MG63 (cell line): ENCODE data around the gene ISCA2. TPM values are rescaled to one million over a fixed set of nuclear protein-coding genes. Genes with fewer than 3 reads are reported as not detected.

Experiments used
- DNase-seq: peaks from one replicate; pipeline ENCODE4 v3.0.0-alpha.2; 2020
- H3K27me3 ChIP-seq: fragments of 250-450 bp; sonication (Bioruptor Pico); 2 replicates; pipeline ENCODE4 v1.5.1; 2020; ENCODE audit warnings: mild to moderate bottlenecking, moderate library complexity
- H3K36me3 ChIP-seq: fragments of 250-450 bp; sonication (Bioruptor Pico); 2 replicates; pipeline ENCODE4 v1.5.1; 2020; ENCODE audit warnings: mild to moderate bottlenecking, moderate library complexity
- H3K4me3 ChIP-seq: fragments of 250-450 bp; sonication (Bioruptor Pico); 2 replicates; pipeline ENCODE4 v1.5.1; 2020; ENCODE audit warnings: mild to moderate bottlenecking, moderate library complexity
- H3K9me3 ChIP-seq: fragments of 250-450 bp; sonication (Bioruptor Pico); 2 replicates; pipeline ENCODE4 v1.5.1; 2020; ENCODE audit warnings: mild to moderate bottlenecking, moderate library complexity
- total RNA-seq: library from RNA; depleted of rRNA; stranded (reverse); fragments of >200 nt; shearing (Covaris generic); gene quantifications from 2 replicates; pipeline ENCODE4 v1.2.3, GENCODE V29; 2014; ENCODE audit warnings: low replicate concordance

Gene ISCA2
- total RNA-seq, 1 experiment from 2014 or later = 12.7 TPM

- DNase-seq = no peak
Measured at GRCh38 chr14:74515891-74516412, 22.4 kb downstream of the ISCA2 start.

GRCh38 chr14:74516451-74517160 is 23.0 kb downstream of the ISCA2 start:
- H3K36me3 ChIP-seq = no peaks in the 10 kb centered on the region
- H3K9me3 ChIP-seq = no peaks in the 10 kb centered on the region
- no peak overlapping the region for H3K4me3 ChIP-seq
- no peaks in the 10 kb centered on the region for H3K27me3 ChIP-seq
- peak; percentile 44 for DNase-seq

More at GRCh38 chr14:74515891-74516412, 22.4 kb downstream of the ISCA2 start:
- no peaks in the 10 kb centered on the region for H3K36me3 ChIP-seq
- H3K27me3 ChIP-seq = no peaks in the 10 kb centered on the region
- H3K4me3 ChIP-seq = no peak overlapping the region
- H3K9me3 ChIP-seq = no peaks in the 10 kb centered on the region

GRCh38 chr14:74517731-74518130 is 24.2 kb downstream of the ISCA2 start:
- H3K4me3 ChIP-seq = no peak overlapping the region
- H3K27me3 ChIP-seq = no peaks in the 10 kb centered on the region
- no peak for DNase-seq
- no peaks in the 10 kb centered on the region for H3K36me3 ChIP-seq
- H3K9me3 ChIP-seq = no peaks in the 10 kb centered on the region

- Histone ChIP-seq H3K36me3 (no peaks in the 10 kb centered on the region), H3K9me3 (no peaks in the 10 kb centered on the region), H3K27me3 (no peaks in the 10 kb centered on the region), H3K4me3 (no peak overlapping the region)
- no peak for DNase-seq
Measured at GRCh38 chr14:74518221-74518620, 24.7 kb downstream of the ISCA2 start.

- Histone ChIP-seq H3K27me3 (no peaks in the 10 kb centered on the region), H3K36me3 (no peaks in the 10 kb centered on the region), H3K9me3 (no peaks in the 10 kb centered on the region), H3K4me3 (no peak overlapping the region)
- DNase-seq = no peak
Measured at GRCh38 chr14:74519316-74520074, 25.9 kb downstream of the ISCA2 start.

- no peaks in the 10 kb centered on the region for H3K27me3 ChIP-seq
- H3K36me3 ChIP-seq = no peaks in the 10 kb centered on the region
- DNase-seq = no peak
- no peaks in the 10 kb centered on the region for H3K9me3 ChIP-seq
- no peak overlapping the region for H3K4me3 ChIP-seq
Measured at GRCh38 chr14:74521756-74522155, 28.2 kb downstream of the ISCA2 start.

GRCh38 chr14:74522740-74523139 is 29.2 kb downstream of the ISCA2 start:
- H3K36me3 ChIP-seq = no peaks in the 10 kb centered on the region
- no peak overlapping the region for H3K4me3 ChIP-seq
- DNase-seq = no peak
- no peaks in the 10 kb centered on the region for H3K9me3 ChIP-seq
- no peaks in the 10 kb centered on the region for H3K27me3 ChIP-seq

- Histone ChIP-seq H3K36me3 (no peaks in the 10 kb centered on the region), H3K27me3 (no peaks in the 10 kb centered on the region), H3K4me3 (no peak overlapping the region), H3K9me3 (no peaks in the 10 kb centered on the region)
- DNase-seq = peak; percentile 18
Measured at GRCh38 chr14:74524076-74524811, 30.7 kb downstream of the ISCA2 start.

GRCh38 chr14:74524812-74525135 is 31.2 kb downstream of the ISCA2 start:
- no peaks in the 10 kb centered on the region for H3K9me3 ChIP-seq
- DNase-seq = no peak
- H3K4me3 ChIP-seq = no peak overlapping the region
- H3K27me3 ChIP-seq = no peaks in the 10 kb centered on the region
- H3K36me3 ChIP-seq = no peaks in the 10 kb centered on the region

- Histone ChIP-seq H3K9me3 (no peaks in the 10 kb centered on the region), H3K36me3 (no peaks in the 10 kb centered on the region)
- DNase-seq = no peak
Measured at GRCh38 chr14:74525361-74525851, 31.8 kb downstream of the ISCA2 start.

GRCh38 chr14:74526854-74527585 is 33.5 kb downstream of the ISCA2 start:
- no peaks in the 10 kb centered on the region for H3K36me3 ChIP-seq
- no peak overlapping the region for H3K4me3 ChIP-seq
- H3K27me3 ChIP-seq = no peaks in the 10 kb centered on the region
- no peaks in the 10 kb centered on the region for H3K9me3 ChIP-seq
- no peak for DNase-seq

More at GRCh38 chr14:74525361-74525851, 31.8 kb downstream of the ISCA2 start:
- H3K4me3 ChIP-seq = no peak overlapping the region
- H3K27me3 ChIP-seq = no peaks in the 10 kb centered on the region

- DNase-seq = no peak
- H3K9me3 ChIP-seq = no peaks in the 10 kb centered on the region
- H3K27me3 ChIP-seq = no peaks in the 10 kb centered on the region
- no peaks in the 10 kb centered on the region for H3K36me3 ChIP-seq
- H3K4me3 ChIP-seq = no peak overlapping the region
Measured at GRCh38 chr14:74527736-74528280, 34.2 kb downstream of the ISCA2 start.

GRCh38 chr14:74528406-74528805 is 34.8 kb downstream of the ISCA2 start:
- H3K9me3 ChIP-seq = no peaks in the 10 kb centered on the region
- no peak overlapping the region for H3K4me3 ChIP-seq
- DNase-seq = no peak
- no peaks in the 10 kb centered on the region for H3K36me3 ChIP-seq
- no peaks in the 10 kb centered on the region for H3K27me3 ChIP-seq

- H3K27me3 ChIP-seq = no peaks in the 10 kb centered on the region
- no peaks in the 10 kb centered on the region for H3K9me3 ChIP-seq
- no peak overlapping the region for H3K4me3 ChIP-seq
- H3K36me3 ChIP-seq = no peaks in the 10 kb centered on the region
- no peak for DNase-seq
Measured at GRCh38 chr14:74528886-74529285, 35.3 kb downstream of the ISCA2 start.

- Histone ChIP-seq H3K36me3 (no peaks in the 10 kb centered on the region), H3K27me3 (no peaks in the 10 kb centered on the region), H3K9me3 (no peaks in the 10 kb centered on the region), H3K4me3 (no peak overlapping the region)
- DNase-seq = no peak
Measured at GRCh38 chr14:74531006-74531405, 37.4 kb downstream of the ISCA2 start.

GRCh38 chr14:74531467-74531866 is 37.9 kb downstream of the ISCA2 start:
- H3K27me3 ChIP-seq = no peaks in the 10 kb centered on the region
- H3K36me3 ChIP-seq = no peaks in the 10 kb centered on the region
- DNase-seq = peak; percentile 47
- H3K9me3 ChIP-seq = no peaks in the 10 kb centered on the region
- H3K4me3 ChIP-seq = no peak overlapping the region
